ENCODE results near the gene SLC8A3.

The SLC8A3 gene

GRCh38 chr14:70100071-70100470 is 88.7 kb downstream of the SLC8A3 start:
- no peak overlapping the region for H3K9ac ChIP-seq (ENCODE audit: insufficient read length, low read depth)
- H3K4me3 ChIP-seq (ENCODE audit: insufficient read length, low read depth) = no peak overlapping the region
- TF ChIP-seq YY1 (IDR thresholded peaks at IDR 0.05; ENCODE audit: insufficient read depth, insufficient read length) (no peak), ZNF274 (IDR thresholded peaks at IDR 0.05; ENCODE audit: low read depth, low read length) (no peak), SUZ12 (IDR thresholded peaks at IDR 0.05; ENCODE audit: extremely low read depth, insufficient read depth, insufficient read length) (no peak)
- no peak for DNase-seq (ENCODE audit: low read depth, low spot score)
- H3K4me1 ChIP-seq (ENCODE audit: insufficient read depth, insufficient read length) = no peaks in the 10 kb centered on the region
- no peaks in the 10 kb centered on the region for H3K9me3 ChIP-seq (ENCODE audit: insufficient read depth, low read length)
- no peaks in the 10 kb centered on the region for H3K36me3 ChIP-seq (ENCODE audit: insufficient read depth, insufficient read length, low read length)
- H3K27me3 ChIP-seq (ENCODE audit: insufficient read depth, insufficient read length) = no peaks in the 10 kb centered on the region

- H3K9me3 ChIP-seq (ENCODE audit: insufficient read depth, low read length) = no peaks in the 10 kb centered on the region
- H3K36me3 ChIP-seq (ENCODE audit: insufficient read depth, insufficient read length, low read length) = no peaks in the 10 kb centered on the region
- no peak overlapping the region for H3K9ac ChIP-seq (ENCODE audit: insufficient read length, low read depth)
- H3K4me1 ChIP-seq (ENCODE audit: insufficient read depth, insufficient read length) = no peaks in the 10 kb centered on the region
- no peak for DNase-seq (ENCODE audit: low read depth, low spot score)
- no peak for TF ChIP-seq ZNF274 (IDR thresholded peaks at IDR 0.05; ENCODE audit: low read depth, low read length)
- no peak for TF ChIP-seq YY1 (IDR thresholded peaks at IDR 0.05; ENCODE audit: insufficient read depth, insufficient read length)
- no peaks in the 10 kb centered on the region for H3K27me3 ChIP-seq (ENCODE audit: insufficient read depth, insufficient read length)
- H3K4me3 ChIP-seq (ENCODE audit: insufficient read length, low read depth) = no peak overlapping the region
Observed at GRCh38 chr14:70098250-70098809, 90.4 kb downstream of the SLC8A3 start.

GRCh38 chr14:70097576-70098249 is 91.0 kb downstream of the SLC8A3 start:
- H3K4me1 ChIP-seq (ENCODE audit: insufficient read depth, insufficient read length) = no peaks in the 10 kb centered on the region
- TF ChIP-seq ZNF274 (IDR thresholded peaks at IDR 0.05; ENCODE audit: low read depth, low read length) (no peak), YY1 (IDR thresholded peaks at IDR 0.05; ENCODE audit: insufficient read depth, insufficient read length) (no peak), SUZ12 (IDR thresholded peaks at IDR 0.05; ENCODE audit: extremely low read depth, insufficient read depth, insufficient read length) (no peak)
- H3K36me3 ChIP-seq (ENCODE audit: insufficient read depth, insufficient read length, low read length) = no peaks in the 10 kb centered on the region
- H3K9ac ChIP-seq (ENCODE audit: insufficient read length, low read depth) = no peak overlapping the region
- H3K4me3 ChIP-seq (ENCODE audit: insufficient read length, low read depth) = no peak overlapping the region
- no peaks in the 10 kb centered on the region for H3K9me3 ChIP-seq (ENCODE audit: insufficient read depth, low read length)
- H3K27me3 ChIP-seq (ENCODE audit: insufficient read depth, insufficient read length) = no peaks in the 10 kb centered on the region
- DNase-seq (ENCODE audit: low read depth, low spot score) = no peak

GRCh38 chr14:70096866-70097265 is 91.9 kb downstream of the SLC8A3 start:
- TF ChIP-seq ZNF274 (IDR thresholded peaks at IDR 0.05; ENCODE audit: low read depth, low read length) (no peak), YY1 (IDR thresholded peaks at IDR 0.05; ENCODE audit: insufficient read depth, insufficient read length) (no peak), SUZ12 (IDR thresholded peaks at IDR 0.05; ENCODE audit: extremely low read depth, insufficient read depth, insufficient read length) (no peak)
- DNase-seq (ENCODE audit: low read depth, low spot score) = no peak
- H3K9me3 ChIP-seq (ENCODE audit: insufficient read depth, low read length) = no peaks in the 10 kb centered on the region
- H3K27me3 ChIP-seq (ENCODE audit: insufficient read depth, insufficient read length) = no peaks in the 10 kb centered on the region
- H3K9ac ChIP-seq (ENCODE audit: insufficient read length, low read depth) = no peak overlapping the region
- H3K4me3 ChIP-seq (ENCODE audit: insufficient read length, low read depth) = no peak overlapping the region
- no peaks in the 10 kb centered on the region for H3K4me1 ChIP-seq (ENCODE audit: insufficient read depth, insufficient read length)
- H3K36me3 ChIP-seq (ENCODE audit: insufficient read depth, insufficient read length, low read length) = no peaks in the 10 kb centered on the region

GRCh38 chr14:70094631-70095030 is 94.1 kb downstream of the SLC8A3 start:
- no peak for TF ChIP-seq YY1 (IDR thresholded peaks at IDR 0.05; ENCODE audit: insufficient read depth, insufficient read length)
- TF ChIP-seq ZNF274 (IDR thresholded peaks at IDR 0.05; ENCODE audit: low read depth, low read length) = no peak
- no peak for TF ChIP-seq SUZ12 (IDR thresholded peaks at IDR 0.05; ENCODE audit: extremely low read depth, insufficient read depth, insufficient read length)
- Histone ChIP-seq H3K36me3 (ENCODE audit: insufficient read depth, insufficient read length, low read length) (no peaks in the 10 kb centered on the region), H3K9ac (ENCODE audit: insufficient read length, low read depth) (no peak overlapping the region), H3K4me1 (ENCODE audit: insufficient read depth, insufficient read length) (no peaks in the 10 kb centered on the region), H3K9me3 (ENCODE audit: insufficient read depth, low read length) (no peaks in the 10 kb centered on the region), H3K4me3 (ENCODE audit: insufficient read length, low read depth) (no peak overlapping the region), H3K27me3 (ENCODE audit: insufficient read depth, insufficient read length) (no peaks in the 10 kb centered on the region)
- DNase-seq (ENCODE audit: low read depth, low spot score) = no peak

GRCh38 chr14:70094106-70094505 is 94.6 kb downstream of the SLC8A3 start:
- no peak overlapping the region for H3K9ac ChIP-seq (ENCODE audit: insufficient read length, low read depth)
- no peaks in the 10 kb centered on the region for H3K9me3 ChIP-seq (ENCODE audit: insufficient read depth, low read length)
- H3K4me3 ChIP-seq (ENCODE audit: insufficient read length, low read depth) = no peak overlapping the region
- H3K36me3 ChIP-seq (ENCODE audit: insufficient read depth, insufficient read length, low read length) = no peaks in the 10 kb centered on the region
- TF ChIP-seq SUZ12 (IDR thresholded peaks at IDR 0.05; ENCODE audit: extremely low read depth, insufficient read depth, insufficient read length) = no peak
- TF ChIP-seq ZNF274 (IDR thresholded peaks at IDR 0.05; ENCODE audit: low read depth, low read length) = no peak
- TF ChIP-seq YY1 (IDR thresholded peaks at IDR 0.05; ENCODE audit: insufficient read depth, insufficient read length) = no peak
- no peaks in the 10 kb centered on the region for H3K4me1 ChIP-seq (ENCODE audit: insufficient read depth, insufficient read length)
- no peak for DNase-seq (ENCODE audit: low read depth, low spot score)
- H3K27me3 ChIP-seq (ENCODE audit: insufficient read depth, insufficient read length) = no peaks in the 10 kb centered on the region

GRCh38 chr14:70093156-70093555 is 95.6 kb downstream of the SLC8A3 start:
- no peaks in the 10 kb centered on the region for H3K27me3 ChIP-seq (ENCODE audit: insufficient read depth, insufficient read length)
- no peak overlapping the region for H3K4me3 ChIP-seq (ENCODE audit: insufficient read length, low read depth)
- H3K9me3 ChIP-seq (ENCODE audit: insufficient read depth, low read length) = no peaks in the 10 kb centered on the region
- no peaks in the 10 kb centered on the region for H3K4me1 ChIP-seq (ENCODE audit: insufficient read depth, insufficient read length)
- no peak for TF ChIP-seq YY1 (IDR thresholded peaks at IDR 0.05; ENCODE audit: insufficient read depth, insufficient read length)
- no peak for TF ChIP-seq ZNF274 (IDR thresholded peaks at IDR 0.05; ENCODE audit: low read depth, low read length)
- TF ChIP-seq SUZ12 (IDR thresholded peaks at IDR 0.05; ENCODE audit: extremely low read depth, insufficient read depth, insufficient read length) = no peak
- DNase-seq (ENCODE audit: low read depth, low spot score) = no peak
- no peaks in the 10 kb centered on the region for H3K36me3 ChIP-seq (ENCODE audit: insufficient read depth, insufficient read length, low read length)
- H3K9ac ChIP-seq (ENCODE audit: insufficient read length, low read depth) = no peak overlapping the region
